Uterus (tissue), 4 donors: ENCODE results near the gene CPLX1. TPM values are rescaled to one million over a fixed set of nuclear protein-coding genes. Genes with fewer than 3 reads are reported as not detected.

Experiments used
- DNase-seq, 2 donors: peaks; one replicate each; pipeline ENCODE4 v3.0.0-alpha.2; 2019 to 2020
- H3K27ac ChIP-seq, 2 donors: fragments of 200-600 bp; sonication (generic); 1 replicate in 1 of 2; 2 replicates in 1 of 2; pipeline ENCODE4 v1.5.1; 2016 to 2018
- H3K27me3 ChIP-seq, 2 donors: fragments of 200-600 bp; sonication (generic); one replicate each; pipeline ENCODE4 v1.5.1; 2018 to 2019; ENCODE audit warnings: control low read depth in 1 of 2
- H3K36me3 ChIP-seq, 2 donors: fragments of 200-600 bp; sonication (generic); one replicate each; pipeline ENCODE4 v1.5.1; 2019; ENCODE audit warnings: control low read depth in 1 of 2
- H3K4me1 ChIP-seq, 2 donors: fragments of 200-600 bp; sonication (generic); one replicate each; pipeline ENCODE4 v1.5.1; 2018 to 2019; ENCODE audit warnings: control low read depth in 1 of 2
- H3K4me3 ChIP-seq, 2 donors: fragments of 200-600 bp; sonication (generic); 1 replicate in 1 of 2; 2 replicates in 1 of 2; pipeline ENCODE4 v1.5.1; 2018 to 2019; ENCODE audit warnings: mild to moderate bottlenecking in 1 of 2
- H3K9me3 ChIP-seq, 2 donors: fragments of 200-600 bp; sonication (generic); one replicate each; pipeline ENCODE4 v1.5.1; 2019; ENCODE audit warnings: control low read depth in 1 of 2
- POLR2A ChIP-seq, 2 donors: fragments of 450-650 bp; IDR thresholded peaks; one replicate each; pipeline ENCODE4 v1.6.1; 2016; ENCODE audit warnings: antibody characterized with exemption in 2 of 2, mild to moderate bottlenecking in 1 of 2, moderate library complexity in 1 of 2
- intact Hi-C: fragments of 100-400 bp; cut with DNase I; formaldehyde crosslinking; loops from one replicate; pipeline ENCODE4 v1.15.1; 2023; ENCODE audit warnings: low total_unique reads
- total RNA-seq, 4 donors: library from RNA; depleted of rRNA in 3 of 4; stranded (reverse); fragments of >200 nt in 3 of 4; gene quantifications; one replicate each; pipeline versions ENCODE4 v1.1.0 to v1.2.4, GENCODE V29; 2014 to 2023
- TF ChIP-seq, protein P1 (sequence below), 4 experiments: fragments of 200-600 bp in 2 of 4; fragments of 450-650 bp in 2 of 4; sonication (generic) in 2 of 4; IDR thresholded peaks; one replicate each; pipeline ENCODE4 v1.5.1; 2016 to 2019; ENCODE audit warnings: antibody characterized with exemption in 4 of 4, mild to moderate bottlenecking in 2 of 4, moderate library complexity in 1 of 4
- donor health status: DM: yes; HTN: yes; CAD: no.

CPLX1 gene
- total RNA-seq, 4 donors from 2014 or later: 0.14 to 15.1 (median 2.0) TPM

DNA sequence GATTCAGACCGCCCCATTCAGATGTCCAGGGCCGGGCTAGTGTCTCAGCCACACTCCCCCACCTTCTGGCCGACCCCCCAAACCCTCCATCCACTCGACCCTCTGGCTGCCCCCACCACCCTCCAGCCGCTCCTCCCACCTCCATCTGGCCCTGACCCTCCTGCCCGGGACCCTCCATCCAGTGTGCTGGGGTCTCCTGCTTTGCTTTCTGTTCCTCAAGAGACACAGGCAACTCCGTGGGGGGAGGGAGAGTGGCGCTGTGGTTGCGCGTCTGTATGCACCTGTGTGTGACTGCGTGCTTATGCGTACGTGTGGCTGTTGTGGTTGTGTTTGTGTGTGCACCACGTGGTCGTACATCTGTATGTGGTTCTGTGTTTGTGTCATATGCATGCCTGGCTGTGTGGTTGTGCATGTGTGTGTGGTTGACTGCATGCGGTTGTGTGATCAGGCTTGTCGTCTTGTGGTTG, 33.3 kb downstream of the CPLX1 start:
- Histone ChIP-seq H3K4me1 (peaks cover 0 to 21% of the 10 kb centered on the region in 2 donors), H3K4me3 (peak overlapping the region in 1 of 2 donors; percentile 37), H3K36me3 (no peaks in the 10 kb centered on the region), H3K27ac (no peak overlapping the region), H3K27me3 (peaks cover 20 to 26% of the 10 kb centered on the region in 2 donors), H3K9me3 (no peaks in the 10 kb centered on the region)
- intact Hi-C loops: no loop called here
- TF ChIP-seq POLR2A (IDR thresholded peaks at IDR 0.05): no peak
- TF ChIP-seq, protein P1, sequence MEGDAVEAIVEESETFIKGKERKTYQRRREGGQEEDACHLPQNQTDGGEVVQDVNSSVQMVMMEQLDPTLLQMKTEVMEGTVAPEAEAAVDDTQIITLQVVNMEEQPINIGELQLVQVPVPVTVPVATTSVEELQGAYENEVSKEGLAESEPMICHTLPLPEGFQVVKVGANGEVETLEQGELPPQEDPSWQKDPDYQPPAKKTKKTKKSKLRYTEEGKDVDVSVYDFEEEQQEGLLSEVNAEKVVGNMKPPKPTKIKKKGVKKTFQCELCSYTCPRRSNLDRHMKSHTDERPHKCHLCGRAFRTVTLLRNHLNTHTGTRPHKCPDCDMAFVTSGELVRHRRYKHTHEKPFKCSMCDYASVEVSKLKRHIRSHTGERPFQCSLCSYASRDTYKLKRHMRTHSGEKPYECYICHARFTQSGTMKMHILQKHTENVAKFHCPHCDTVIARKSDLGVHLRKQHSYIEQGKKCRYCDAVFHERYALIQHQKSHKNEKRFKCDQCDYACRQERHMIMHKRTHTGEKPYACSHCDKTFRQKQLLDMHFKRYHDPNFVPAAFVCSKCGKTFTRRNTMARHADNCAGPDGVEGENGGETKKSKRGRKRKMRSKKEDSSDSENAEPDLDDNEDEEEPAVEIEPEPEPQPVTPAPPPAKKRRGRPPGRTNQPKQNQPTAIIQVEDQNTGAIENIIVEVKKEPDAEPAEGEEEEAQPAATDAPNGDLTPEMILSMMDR (IDR thresholded peaks at IDR 0.05): no peak
- DNase-seq: no peak

DNA sequence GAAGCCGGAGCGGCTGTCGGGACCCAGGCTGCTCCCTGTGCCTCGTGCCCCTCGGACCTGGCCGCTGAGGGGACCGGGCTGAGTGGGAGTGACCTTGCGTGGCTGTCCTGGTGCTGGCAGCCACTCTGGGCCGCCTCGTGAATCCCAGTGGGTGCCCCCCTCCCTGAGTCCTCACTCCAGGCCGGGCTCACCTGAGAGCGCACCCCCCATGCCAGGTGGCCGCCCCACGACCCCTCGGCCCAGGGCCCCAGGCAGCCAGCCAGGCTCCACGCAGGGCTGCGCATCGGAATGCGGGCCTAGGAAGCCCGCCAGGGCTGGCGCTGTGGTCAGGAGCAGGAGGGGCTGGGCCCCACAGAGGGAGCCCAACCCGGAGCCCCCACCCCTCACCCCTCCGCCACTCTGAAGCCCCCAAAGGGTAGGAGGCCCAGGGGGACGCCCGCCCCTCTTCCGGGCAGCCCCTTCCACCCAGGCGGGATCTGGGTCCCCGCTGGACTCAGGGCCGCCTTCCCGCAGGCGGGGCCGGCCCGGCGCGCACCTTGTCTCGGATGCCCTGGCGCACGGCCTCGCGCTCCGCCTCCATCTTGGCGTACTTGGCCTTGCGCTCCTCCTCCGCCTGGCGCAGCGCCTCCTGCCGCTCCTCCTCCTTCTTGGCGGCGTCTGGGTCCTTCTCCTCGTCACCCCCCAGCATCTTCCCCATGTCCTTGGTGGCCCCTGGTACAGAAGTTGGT, 33.9 kb downstream of the CPLX1 start:
- H3K27me3 ChIP-seq: peaks cover 20 to 26% of the 10 kb centered on the region in 2 donors
- intact Hi-C loops: no loop called here
- peak overlapping the region; percentile 27 to 37 for H3K4me3 ChIP-seq
- DNase-seq: peak in 1 of 2 donors; percentile 63
- H3K36me3 ChIP-seq: no peaks in the 10 kb centered on the region
- H3K9me3 ChIP-seq: no peaks in the 10 kb centered on the region
- TF ChIP-seq, protein P1 (IDR thresholded peaks at IDR 0.05): peak in 1 of 4 experiments; percentile 9
- no peak for TF ChIP-seq POLR2A (IDR thresholded peaks at IDR 0.05)
- peaks cover 0 to 21% of the 10 kb centered on the region in 2 donors for H3K4me1 ChIP-seq
- H3K27ac ChIP-seq: peak overlapping the region in 1 of 2 donors; percentile 9

DNA sequence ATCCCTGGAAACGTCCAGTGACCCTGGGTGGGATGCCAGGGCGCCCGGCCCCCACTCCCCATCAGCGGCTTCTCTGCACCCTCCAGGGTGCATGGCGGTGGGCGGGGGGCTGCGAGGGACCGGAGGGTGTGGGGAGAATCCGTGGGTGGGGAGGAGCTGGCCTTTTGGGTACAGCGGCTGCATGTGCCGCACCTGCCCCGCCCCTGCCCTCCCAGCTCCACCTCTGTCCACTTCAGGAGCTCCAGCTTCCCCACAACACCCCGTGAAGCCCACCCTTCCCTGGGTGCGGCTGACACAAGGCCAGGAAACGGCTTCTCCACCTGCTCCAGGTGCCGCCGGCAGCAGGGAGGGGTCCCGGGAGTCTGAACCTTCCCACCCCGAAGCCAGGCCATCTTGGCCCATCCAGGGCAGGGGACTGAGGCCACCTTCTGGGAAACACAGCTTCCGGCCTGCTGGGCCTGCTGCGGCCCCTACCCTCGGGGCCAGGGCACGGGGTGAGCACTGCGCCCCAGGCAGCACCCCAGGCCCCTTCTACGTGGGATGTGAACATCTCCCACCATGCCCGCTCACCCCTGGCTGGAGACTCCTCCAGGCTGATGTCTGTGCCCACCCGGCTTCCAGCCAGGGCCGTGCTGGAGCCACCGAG, 34.6 kb downstream of the CPLX1 start:
- H3K9me3 ChIP-seq: no peaks in the 10 kb centered on the region
- no peak overlapping the region for H3K4me3 ChIP-seq
- H3K27me3 ChIP-seq: peaks cover 20 to 24% of the 10 kb centered on the region in 2 donors
- DNase-seq: no peak
- no peak for TF ChIP-seq POLR2A (IDR thresholded peaks at IDR 0.05)
- TF ChIP-seq, protein P1 (IDR thresholded peaks at IDR 0.05): no peak
- intact Hi-C loops: no loop called here
- no peaks in the 10 kb centered on the region for H3K36me3 ChIP-seq
- peaks cover 0 to 24% of the 10 kb centered on the region in 2 donors for H3K4me1 ChIP-seq
- H3K27ac ChIP-seq: no peak overlapping the region

DNA sequence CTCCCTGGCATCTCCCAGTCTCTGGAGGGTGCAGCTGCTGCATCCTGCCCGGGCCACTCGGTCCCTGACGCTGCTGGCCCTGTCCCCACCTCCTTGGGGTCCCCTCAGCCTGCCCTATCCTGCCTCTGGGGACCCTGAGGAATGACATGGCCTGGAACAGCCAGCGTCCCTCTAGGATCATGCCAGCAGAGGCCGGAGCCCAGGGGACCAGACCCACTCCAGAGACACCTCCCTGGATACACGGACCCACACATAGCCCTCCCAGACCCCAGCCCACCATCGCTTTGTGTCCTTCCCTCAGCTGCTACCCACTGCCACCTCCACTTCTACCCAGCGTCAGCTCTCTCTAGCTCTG, 35.5 kb downstream of the CPLX1 start:
- TF ChIP-seq, protein P1 (IDR thresholded peaks at IDR 0.05): no peak
- no peak for TF ChIP-seq POLR2A (IDR thresholded peaks at IDR 0.05)
- intact Hi-C loops: no loop called here
- Histone ChIP-seq H3K36me3 (no peaks in the 10 kb centered on the region), H3K4me1 (peaks cover 0 to 29% of the 10 kb centered on the region in 2 donors), H3K27me3 (peaks cover 14 to 15% of the 10 kb centered on the region in 2 donors), H3K4me3 (no peak overlapping the region), H3K9me3 (no peaks in the 10 kb centered on the region), H3K27ac (no peak overlapping the region)
- no peak for DNase-seq
